Measurements from ENCODE around the gene CTAG1B.

DNA sequence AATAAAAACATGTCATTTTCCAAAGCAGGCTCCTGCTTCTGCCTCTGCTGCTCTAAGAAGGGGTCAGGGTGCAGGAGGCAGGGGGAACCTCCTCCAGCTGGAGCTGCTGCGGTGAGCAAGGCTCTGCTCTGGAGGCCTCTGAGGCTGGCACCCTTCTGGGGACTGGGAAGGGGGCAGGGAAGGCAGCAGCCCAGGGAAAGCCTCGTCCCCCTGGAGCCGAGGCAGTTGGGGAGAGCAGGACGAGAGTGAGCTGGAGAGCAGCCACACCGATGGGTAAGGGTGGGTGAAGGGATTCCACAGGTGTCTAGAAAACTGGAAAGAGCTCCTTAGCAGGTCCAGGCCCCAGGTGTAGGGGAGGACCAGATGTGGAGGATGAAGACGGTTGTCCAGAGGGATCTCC lies 36.3 kb upstream of the CTAG1B start:
- TF ChIP-seq YY1 (IDR thresholded peaks at IDR 0.05; ENCODE audit: insufficient read depth, insufficient read length) = no peak
- TF ChIP-seq ZNF274 (IDR thresholded peaks at IDR 0.05; ENCODE audit: low read depth, low read length) = no peak

Data from NT2/D1 (cell line).